Neural cell (in vitro differentiated cells): ENCODE measurements around the gene ENG.

Experiments used
- CTCF ChIP-seq: fragments of 450-650 bp; IDR thresholded peaks from 2 replicates; pipeline ENCODE4 v1.5.1; 2014; ENCODE audit warnings: antibody characterized with exemption, mild to moderate bottlenecking, moderate library complexity; ENCODE audit not compliant: poor library complexity, severe bottlenecking
- EZH2 ChIP-seq: fragments of 200-600, 300-800 bp; shearing (Covaris generic), sonication (generic); IDR thresholded peaks from 2 replicates; pipeline ENCODE4 v1.6.1; 2014; ENCODE audit warnings: antibody characterized with exemption, low read length, borderline replicate concordance, mild to moderate bottlenecking; ENCODE audit not compliant: insufficient read depth, poor library complexity, severe bottlenecking
- MXI1 ChIP-seq: fragments of 450-650 bp; conservative IDR thresholded peaks from 2 replicates; pipeline ENCODE4 v1.6.1; 2014; ENCODE audit warnings: antibody characterized with exemption, mild to moderate bottlenecking; ENCODE audit not compliant: poor library complexity, severe bottlenecking
- RAD21 ChIP-seq: fragments of 450-650 bp; conservative IDR thresholded peaks from 2 replicates; pipeline ENCODE4 v1.6.1; 2014; ENCODE audit warnings: antibody characterized with exemption, mild to moderate bottlenecking, moderate library complexity
- REST ChIP-seq: IDR thresholded peaks from 2 replicates; pipeline ENCODE4 v1.6.1; 2012; ENCODE audit warnings: borderline replicate concordance

GRCh38 chr9:127792417-127793031 lies 61.9 kb downstream of the ENG start:
- TF ChIP-seq CTCF, result no peak
- TF ChIP-seq REST, result no peak
- TF ChIP-seq MXI1, result no peak
- no peak for TF ChIP-seq EZH2
- no peak for TF ChIP-seq RAD21
